GM12892 (cell line): ENCODE measurements around the gene ARMS2.

Experiments
- POLR2A ChIP-seq: IDR thresholded peaks from 2 replicates; pipeline ENCODE4 v1.6.1; 2011; ENCODE audit warnings: low read depth, low read length, control low read depth
- POLR2AphosphoS5 ChIP-seq: IDR thresholded peaks from 2 replicates; pipeline ENCODE4 v1.6.1; 2011; ENCODE audit warnings: low read depth, low read length, control low read depth
- TAF1 ChIP-seq: IDR thresholded peaks from 2 replicates; pipeline ENCODE4 v1.6.1; 2011; ENCODE audit warnings: low read depth, mild to moderate bottlenecking, control low read depth, low read length, borderline replicate concordance

DNA sequence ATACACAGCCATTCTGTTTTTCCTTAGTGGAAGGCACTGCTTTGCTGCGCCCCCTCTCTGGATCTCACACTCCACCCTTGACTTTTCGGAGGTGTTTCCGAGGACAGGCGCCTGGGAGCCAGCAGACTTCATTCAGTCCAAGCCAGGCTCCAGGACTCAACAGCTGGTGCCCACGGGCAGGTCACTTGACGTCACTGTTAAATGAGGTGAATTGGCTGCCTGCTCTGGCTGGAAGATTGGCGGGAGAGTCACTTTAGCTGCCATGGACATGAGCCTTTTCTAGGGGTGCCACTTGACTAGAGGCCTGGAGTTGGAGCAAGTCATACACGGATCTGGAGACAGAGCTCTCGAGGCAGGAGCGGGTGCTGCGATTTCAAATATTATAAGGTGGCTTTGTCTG lies 10.1 kb downstream of the ARMS2 start:
- TF ChIP-seq TAF1: no peak
- TF ChIP-seq POLR2A: no peak
- no peak for TF ChIP-seq POLR2AphosphoS5
